Testis (tissue), 3 donors: Measurements from ENCODE around the gene LPIN3. TPM values are rescaled to one million over a fixed set of nuclear protein-coding genes. Genes with fewer than 3 reads are reported as not detected.
A peak's percentile ranks its signal among the peaks of the same experiment; 100 is the strongest.
"Not testable (repeated sequence)": the region's sequence is repeated elsewhere in the genome, so short reads cannot be mapped to it uniquely, and the experiment has no call there.

Experiments
- DNase-seq: peaks from one replicate; pipeline ENCODE4 v3.0.0-alpha.2; 2019
- H3K27ac ChIP-seq, 2 donors: fragments of 200-600 bp; sonication (generic); one replicate each; pipeline ENCODE4 v1.5.1; 2019
- H3K27me3 ChIP-seq: fragments of 200-600 bp; sonication (generic); one replicate; pipeline ENCODE4 v1.5.1; 2019
- H3K36me3 ChIP-seq: fragments of 200-600 bp; sonication (generic); one replicate; pipeline ENCODE4 v1.5.1; 2017; ENCODE audit warnings: low read depth; ENCODE audit errors: missing control alignments
- H3K4me1 ChIP-seq: fragments of 200-600 bp; sonication (generic); one replicate; pipeline ENCODE4 v1.5.1; 2019
- H3K4me3 ChIP-seq, 2 donors: fragments of 200-600 bp; sonication (generic); one replicate each; pipeline ENCODE4 v1.5.1; 2017 to 2019
- H3K9me3 ChIP-seq: fragments of 200-600 bp; sonication (generic); one replicate; pipeline ENCODE4 v1.5.1; 2017
- POLR2A ChIP-seq: fragments of 450-650 bp; IDR thresholded peaks from one replicate; pipeline ENCODE4 v1.6.1; 2017; ENCODE audit warnings: antibody characterized with exemption, mild to moderate bottlenecking, moderate library complexity
- WGBS, 2 donors: methylation state at CpG; one replicate each; pipeline ENCODE4 v1.1.5; 2018; 5-methylcytosine and 5-hydroxymethylcytosine counted together
- intact Hi-C: fragments of 100-400 bp; cut with DNase I; formaldehyde crosslinking; loops from one replicate; pipeline ENCODE4 v1.15.1; 2023; ENCODE audit warnings: low total_unique reads
- polyA plus RNA-seq: library from polyadenylated mRNA; stranded (reverse); fragments of 350-450 nt; fragmentation: Illumina TruSeq; extraction: RNeasy Lipid Tissue Mini Kit (QIAGEN cat#74804); gene quantifications from one replicate; pipeline ENCODE4 v1.2.3, GENCODE V29; 2014; ENCODE audit warnings: low read depth, low replicate concordance; ENCODE audit not compliant: insufficient read depth
- total RNA-seq, 2 donors: library from RNA; depleted of rRNA; stranded (reverse); fragments of >200 nt; gene quantifications; one replicate each; pipeline ENCODE4 v1.2.3, GENCODE V29; 2016
- TF ChIP-seq, protein P1 (sequence below), 3 experiments: fragments of 450-650 bp in 2 of 3; fragments of 200-600 bp in 1 of 3; sonication (generic) in 1 of 3; IDR thresholded peaks; one replicate each; pipeline ENCODE4 v1.5.1; 2016 to 2019; ENCODE audit warnings: antibody characterized with exemption in 3 of 3, mild to moderate bottlenecking in 2 of 3, moderate library complexity in 1 of 3

LPIN3 gene
- total and polyA plus RNA-seq, 3 donors from 2014 or later = 7.6 to 13.6 (median 9.9) TPM

DNA sequence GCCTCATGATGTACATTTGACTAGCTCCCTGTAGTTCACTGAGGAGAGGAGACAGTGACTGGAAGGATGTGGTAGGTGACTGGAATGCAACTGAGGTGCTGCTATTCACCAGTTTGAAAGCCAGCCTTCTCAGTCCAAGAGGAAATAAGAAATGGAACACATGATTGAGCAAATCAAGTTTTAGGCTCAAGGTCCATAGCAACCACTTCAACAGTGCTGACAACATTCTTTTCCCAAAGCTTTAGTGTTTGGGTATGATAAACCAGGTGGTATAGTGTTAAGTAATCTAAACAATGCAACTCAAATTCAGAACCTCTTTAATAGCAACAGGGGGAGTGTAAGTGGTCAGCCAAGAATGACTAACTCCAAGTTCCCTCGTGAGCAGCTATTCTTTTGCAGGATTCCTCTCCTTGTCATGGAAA is 32.3 kb upstream of the LPIN3 start:
- no peak for TF ChIP-seq POLR2A
- TF ChIP-seq, protein P1, sequence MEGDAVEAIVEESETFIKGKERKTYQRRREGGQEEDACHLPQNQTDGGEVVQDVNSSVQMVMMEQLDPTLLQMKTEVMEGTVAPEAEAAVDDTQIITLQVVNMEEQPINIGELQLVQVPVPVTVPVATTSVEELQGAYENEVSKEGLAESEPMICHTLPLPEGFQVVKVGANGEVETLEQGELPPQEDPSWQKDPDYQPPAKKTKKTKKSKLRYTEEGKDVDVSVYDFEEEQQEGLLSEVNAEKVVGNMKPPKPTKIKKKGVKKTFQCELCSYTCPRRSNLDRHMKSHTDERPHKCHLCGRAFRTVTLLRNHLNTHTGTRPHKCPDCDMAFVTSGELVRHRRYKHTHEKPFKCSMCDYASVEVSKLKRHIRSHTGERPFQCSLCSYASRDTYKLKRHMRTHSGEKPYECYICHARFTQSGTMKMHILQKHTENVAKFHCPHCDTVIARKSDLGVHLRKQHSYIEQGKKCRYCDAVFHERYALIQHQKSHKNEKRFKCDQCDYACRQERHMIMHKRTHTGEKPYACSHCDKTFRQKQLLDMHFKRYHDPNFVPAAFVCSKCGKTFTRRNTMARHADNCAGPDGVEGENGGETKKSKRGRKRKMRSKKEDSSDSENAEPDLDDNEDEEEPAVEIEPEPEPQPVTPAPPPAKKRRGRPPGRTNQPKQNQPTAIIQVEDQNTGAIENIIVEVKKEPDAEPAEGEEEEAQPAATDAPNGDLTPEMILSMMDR (IDR thresholded peaks at IDR 0.05) = no peak
- Histone ChIP-seq H3K4me3 (no peak overlapping the region), H3K27ac (no peak overlapping the region), H3K27me3 (no peaks in the 10 kb centered on the region), H3K9me3 (no peaks in the 10 kb centered on the region), H3K36me3 (no peaks in the 10 kb centered on the region), H3K4me1 (no peaks in the 10 kb centered on the region)
- 49 to 59% methylated on average over 1 of the region's 1 CpG for WGBS, 2 donors
- intact Hi-C loops = no loop called here
- no peak for DNase-seq

DNA sequence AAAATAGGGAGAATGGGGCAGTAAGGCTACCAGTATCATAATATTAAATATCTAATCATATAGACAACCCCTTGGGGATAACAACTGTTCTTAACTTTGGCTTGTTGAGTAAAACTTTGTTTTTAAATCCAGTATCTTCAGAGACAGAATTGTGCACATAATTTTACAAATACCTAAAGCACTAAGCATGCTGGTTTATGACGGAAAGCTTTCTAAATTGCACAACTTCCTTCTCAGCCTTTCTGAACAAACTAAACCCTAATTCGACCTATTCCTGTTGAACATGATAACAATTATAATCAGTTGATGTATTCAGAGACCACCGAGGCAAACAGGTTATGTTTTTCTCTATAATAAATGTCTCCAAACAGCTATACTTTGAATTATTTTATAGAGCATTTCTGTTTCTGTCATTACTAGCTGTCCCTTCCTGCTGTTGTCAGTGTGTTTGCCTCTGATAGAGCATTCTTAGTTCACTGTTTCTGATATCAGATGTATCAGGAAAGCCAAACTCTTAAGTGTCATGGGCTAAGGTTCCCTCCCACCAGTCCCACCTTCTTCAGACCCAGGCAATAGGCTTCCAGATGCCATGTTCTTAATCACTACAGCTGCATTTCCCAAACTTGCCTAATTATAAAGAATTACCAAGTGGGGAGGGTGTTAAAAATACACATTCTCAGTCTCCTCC is 31.8 kb upstream of the LPIN3 start:
- WGBS, 2 donors = 71 to 72% methylated on average over 3 of the region's 3 CpGs
- H3K36me3 ChIP-seq = no peaks in the 10 kb centered on the region
- H3K9me3 ChIP-seq = no peaks in the 10 kb centered on the region
- no peaks in the 10 kb centered on the region for H3K4me1 ChIP-seq
- no peak overlapping the region for H3K27ac ChIP-seq
- H3K4me3 ChIP-seq = no peak overlapping the region
- TF ChIP-seq POLR2A = no peak
- TF ChIP-seq, protein P1 (IDR thresholded peaks at IDR 0.05) = no peak
- H3K27me3 ChIP-seq = no peaks in the 10 kb centered on the region
- DNase-seq = no peak
- intact Hi-C loops = no loop called here

DNA sequence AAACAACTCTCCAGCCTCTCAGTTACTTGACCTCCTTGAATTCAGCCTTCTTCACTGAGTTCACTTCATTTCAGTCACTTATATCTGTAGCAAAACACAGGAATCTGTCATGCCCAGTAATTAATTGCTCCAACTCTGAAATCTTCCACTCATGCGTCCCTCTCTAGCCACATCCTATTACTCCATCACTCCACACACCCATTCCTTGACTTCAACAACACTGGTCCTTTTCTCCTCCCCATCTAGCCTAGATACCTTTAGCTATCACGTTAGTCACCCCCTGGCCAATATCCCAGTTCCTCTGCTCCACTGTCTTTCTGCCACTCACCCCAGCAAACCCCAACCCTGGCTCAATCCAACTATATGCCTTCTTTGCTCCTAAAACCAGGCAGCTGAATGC is 30.8 kb upstream of the LPIN3 start:
- Histone ChIP-seq H3K4me3 (no peak overlapping the region), H3K4me1 (no peaks in the 10 kb centered on the region), H3K27ac (no peak overlapping the region), H3K9me3 (no peaks in the 10 kb centered on the region), H3K27me3 (no peaks in the 10 kb centered on the region), H3K36me3 (no peaks in the 10 kb centered on the region)
- DNase-seq = no peak
- TF ChIP-seq, protein P1 (IDR thresholded peaks at IDR 0.05) = no peak
- TF ChIP-seq POLR2A = no peak
- 81 to 85% methylated on average over 2 of the region's 2 CpGs for WGBS, 2 donors
- intact Hi-C loops = no loop called here

DNA sequence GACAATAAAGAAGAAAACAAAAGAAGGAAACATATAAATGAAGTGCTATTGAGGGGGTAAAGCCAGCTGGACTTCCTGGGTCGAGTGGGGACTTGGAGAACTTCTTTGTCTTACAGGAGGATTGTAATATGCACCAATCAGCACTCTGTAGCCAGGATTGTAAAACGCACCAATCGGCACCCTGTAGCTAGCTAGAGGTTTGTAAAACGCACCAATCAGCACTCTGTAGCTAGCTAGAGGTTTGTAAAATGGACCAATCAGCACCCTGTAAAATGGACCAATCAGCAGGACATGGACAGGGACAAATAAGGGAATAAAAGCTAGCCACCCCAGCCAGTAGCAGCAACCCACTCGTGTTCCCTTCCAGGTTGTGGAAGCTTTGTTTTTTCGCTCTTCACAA is 28.6 kb upstream of the LPIN3 start:
- H3K27me3 ChIP-seq, H3K36me3 ChIP-seq, H3K27ac ChIP-seq, H3K9me3 ChIP-seq, intact Hi-C loops, H3K4me3 ChIP-seq: not testable (repeated sequence)
- WGBS, 2 donors = 84 to 89% methylated on average over 6 of the region's 6 CpGs
- H3K4me1 ChIP-seq = peaks cover 15% of the 10 kb centered on the region
- peak; percentile 40 for DNase-seq

DNA sequence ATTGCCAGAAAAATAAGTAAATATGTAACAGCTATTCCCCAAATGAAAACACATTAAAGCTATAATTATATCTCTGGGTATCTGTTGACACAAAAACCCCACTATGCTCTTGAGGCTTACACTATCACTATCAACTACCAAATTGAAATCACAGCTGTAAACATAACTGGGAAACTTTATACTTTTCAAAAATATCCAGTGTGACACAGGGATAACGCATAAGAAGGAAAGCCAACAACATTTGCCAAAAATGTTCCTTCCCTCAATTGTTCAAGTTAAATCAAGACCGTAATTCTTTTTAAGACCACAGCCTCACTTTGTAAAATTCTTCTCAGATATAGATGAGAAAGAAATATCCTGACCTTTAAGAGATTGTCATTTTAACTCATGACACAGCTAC is 26.2 kb upstream of the LPIN3 start:
- no peak overlapping the region for H3K4me3 ChIP-seq
- peak overlapping the region in 1 of 2 donors; percentile 27 for H3K27ac ChIP-seq
- H3K9me3 ChIP-seq = no peaks in the 10 kb centered on the region
- peaks cover 21% of the 10 kb centered on the region for H3K4me1 ChIP-seq
- no peaks in the 10 kb centered on the region for H3K27me3 ChIP-seq
- WGBS, 2 donors = 31 to 44% methylated on average over 2 of the region's 2 CpGs
- TF ChIP-seq POLR2A = no peak
- TF ChIP-seq, protein P1 (IDR thresholded peaks at IDR 0.05) = no peak
- no peak for DNase-seq
- intact Hi-C loops = no loop called here
- H3K36me3 ChIP-seq = no peaks in the 10 kb centered on the region
